Left lung (tissue), 10 donors: ENCODE data around the gene TRIM66. TPM values are rescaled to one million over a fixed set of nuclear protein-coding genes. Genes with fewer than 3 reads are reported as not detected.

Experiments used
- ATAC-seq: fragments of 200-7000 bp; cut with Tn5 transposase; one replicate; pipeline ENCODE4 v1.9.1; 2020; ENCODE audit warnings: moderate library complexity
- DNase-seq, 4 donors: peaks; one replicate each; pipeline ENCODE4 v3.0.0-alpha.2; 2013 to 2020
- H3K27ac ChIP-seq, 2 donors: fragments of 200-600 bp; sonication (generic) in 1 of 2; one replicate each; pipeline versions ENCODE4 v1.5.0 to v1.8.0; 2020 to 2021
- H3K27me3 ChIP-seq, 2 donors: fragments of 200-600 bp; sonication (generic) in 1 of 2; one replicate each; pipeline versions ENCODE4 v1.5.0 to v1.8.0; 2020 to 2021
- H3K36me3 ChIP-seq, 2 donors: fragments of 200-600 bp; sonication (generic) in 1 of 2; one replicate each; pipeline versions ENCODE4 v1.5.0 to v1.8.0; 2020 to 2021
- H3K4me1 ChIP-seq, 2 donors: fragments of 200-600 bp; one replicate each; pipeline ENCODE4 v1.8.0; 2021
- H3K4me3 ChIP-seq, 2 donors: fragments of 200-600 bp; sonication (generic) in 1 of 2; one replicate each; pipeline versions ENCODE4 v1.5.0 to v1.8.0; 2020 to 2021; ENCODE audit warnings: mild to moderate bottlenecking in 1 of 2
- H3K9me3 ChIP-seq, 2 donors: fragments of 200-600 bp; sonication (generic) in 1 of 2; one replicate each; pipeline versions ENCODE4 v1.5.0 to v1.8.0; 2020 to 2021
- intact Hi-C, 2 donors: fragments of 100-400 bp; cut with DNase I; formaldehyde crosslinking; loops; one replicate each; pipeline versions ENCODE4 v1.11.2 to v1.14.2; 2022
- polyA plus RNA-seq, 6 donors: library from polyadenylated mRNA; unstranded; fragments of 120-200 nt; gene quantifications; one replicate each; pipeline ENCODE4 v1.2.1, GENCODE V29; 2013; ENCODE audit not compliant: insufficient read length in 6 of 6
- total RNA-seq, 2 donors: library from RNA; stranded (reverse); fragmentation: NEBNext Ultra II Directional; extraction: Animal tissue kit (Norgen Biotek cat#: 25700); gene quantifications; one replicate each; pipeline ENCODE4 v1.2.1, GENCODE V29; 2021
- TF ChIP-seq, protein P1 (sequence below), 2 donors: fragments of 200-600 bp; sonication (generic) in 1 of 2; IDR thresholded peaks; one replicate each; pipeline versions ENCODE4 v1.5.0 to v1.8.0; 2021; ENCODE audit warnings: antibody characterized with exemption in 2 of 2
- donor health status: DM: no; HTN: yes; CAD: no.
- donor health status: DM: no; HTN: no; CAD: no.

The TRIM66 gene
- total and polyA plus RNA-seq, 8 donors = 6.8 to 14.3 (median 11.9) TPM

- Histone ChIP-seq H3K9me3 (no peaks in the 10 kb centered on the region), H3K36me3 (no peaks in the 10 kb centered on the region), H3K27me3 (peaks cover 0 to 29% of the 10 kb centered on the region in 2 donors), H3K4me1 (peaks cover 3 to 16% of the 10 kb centered on the region in 2 donors), H3K27ac (peak within 1 kb of the TSS in 1 of 2 donors; percentile 24), H3K4me3 (peak within 1 kb of the TSS; percentile 50 to 52)
- intact Hi-C loops = no loop called here
- DNase-seq (peak; percentile 24 to 91 (median 57)), ATAC-seq (peak; percentile 96)
- TF ChIP-seq, protein P1, sequence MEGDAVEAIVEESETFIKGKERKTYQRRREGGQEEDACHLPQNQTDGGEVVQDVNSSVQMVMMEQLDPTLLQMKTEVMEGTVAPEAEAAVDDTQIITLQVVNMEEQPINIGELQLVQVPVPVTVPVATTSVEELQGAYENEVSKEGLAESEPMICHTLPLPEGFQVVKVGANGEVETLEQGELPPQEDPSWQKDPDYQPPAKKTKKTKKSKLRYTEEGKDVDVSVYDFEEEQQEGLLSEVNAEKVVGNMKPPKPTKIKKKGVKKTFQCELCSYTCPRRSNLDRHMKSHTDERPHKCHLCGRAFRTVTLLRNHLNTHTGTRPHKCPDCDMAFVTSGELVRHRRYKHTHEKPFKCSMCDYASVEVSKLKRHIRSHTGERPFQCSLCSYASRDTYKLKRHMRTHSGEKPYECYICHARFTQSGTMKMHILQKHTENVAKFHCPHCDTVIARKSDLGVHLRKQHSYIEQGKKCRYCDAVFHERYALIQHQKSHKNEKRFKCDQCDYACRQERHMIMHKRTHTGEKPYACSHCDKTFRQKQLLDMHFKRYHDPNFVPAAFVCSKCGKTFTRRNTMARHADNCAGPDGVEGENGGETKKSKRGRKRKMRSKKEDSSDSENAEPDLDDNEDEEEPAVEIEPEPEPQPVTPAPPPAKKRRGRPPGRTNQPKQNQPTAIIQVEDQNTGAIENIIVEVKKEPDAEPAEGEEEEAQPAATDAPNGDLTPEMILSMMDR (IDR thresholded peaks at IDR 0.05) = no peak
Measured at GRCh38 chr11:8593935-8594909, 88.2 kb downstream of the TRIM66 start, which contains the start of gene STK33. STK33 (minus strand) TSS chr11:8594228; CDS start chr11:8474905, 119,323 bp downstream.

- no peaks in the 10 kb centered on the region for H3K9me3 ChIP-seq
- intact Hi-C loops = no loop called here
- peaks cover 0 to 29% of the 10 kb centered on the region in 2 donors for H3K27me3 ChIP-seq
- H3K4me3 ChIP-seq = peak overlapping the region; percentile 50 to 52
- peak overlapping the region in 1 of 2 donors; percentile 24 for H3K27ac ChIP-seq
- H3K4me1 ChIP-seq = peaks cover 3 to 16% of the 10 kb centered on the region in 2 donors
- ATAC-seq (peak; percentile 17), DNase-seq (no peak)
- H3K36me3 ChIP-seq = no peaks in the 10 kb centered on the region
- TF ChIP-seq, protein P1 (IDR thresholded peaks at IDR 0.05) = no peak
Measured at GRCh38 chr11:8593455-8593854, 89.0 kb downstream of the TRIM66 start.

GRCh38 chr11:8587915-8588314 is 94.5 kb downstream of the TRIM66 start:
- H3K27me3 ChIP-seq = peaks cover 0 to 5% of the 10 kb centered on the region in 2 donors

DNA sequence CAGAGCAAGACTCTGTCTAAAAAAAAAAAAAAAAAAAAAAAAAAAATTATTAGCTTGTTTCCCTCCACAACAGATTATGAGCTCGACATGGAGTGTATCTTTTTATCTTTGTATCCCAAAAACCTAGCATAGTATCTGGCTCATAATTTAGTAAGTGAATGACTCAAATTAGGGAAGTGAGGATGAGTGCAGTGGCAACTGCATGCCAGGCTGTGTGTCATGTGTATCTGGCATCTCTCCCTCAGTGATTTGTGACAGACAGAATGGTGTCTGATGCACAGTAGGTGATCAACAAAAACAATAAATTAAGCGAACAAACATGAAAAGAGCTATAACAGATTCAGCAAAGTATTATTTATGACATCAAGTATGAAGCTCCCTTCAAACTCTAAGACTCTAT is 95.7 kb downstream of the TRIM66 start:
- Histone ChIP-seq H3K27me3 (no peaks in the 10 kb centered on the region), H3K9me3 (no peaks in the 10 kb centered on the region), H3K36me3 (no peaks in the 10 kb centered on the region), H3K27ac (no peak overlapping the region), H3K4me1 (no peaks in the 10 kb centered on the region), H3K4me3 (no peak overlapping the region)
- intact Hi-C loops = no loop called here
- TF ChIP-seq, protein P1 (IDR thresholded peaks at IDR 0.05) = no peak
- no peak for ATAC-seq
- no peak for DNase-seq

More at GRCh38 chr11:8587915-8588314, 94.5 kb downstream of the TRIM66 start:
- Histone ChIP-seq H3K9me3 (no peaks in the 10 kb centered on the region), H3K4me3 (no peak overlapping the region), H3K27ac (no peak overlapping the region), H3K4me1 (no peaks in the 10 kb centered on the region), H3K36me3 (no peaks in the 10 kb centered on the region)
- intact Hi-C loops = no loop called here
- DNase-seq (no peak), ATAC-seq (no peak)
- TF ChIP-seq, protein P1 (IDR thresholded peaks at IDR 0.05) = no peak

- TF ChIP-seq, protein P1 (IDR thresholded peaks at IDR 0.05) = no peak
Measured at GRCh38 chr11:8586184-8586583, 96.3 kb downstream of the TRIM66 start.

More at GRCh38 chr11:8586184-8586583, 96.3 kb downstream of the TRIM66 start:
- Histone ChIP-seq H3K27ac (no peak overlapping the region), H3K9me3 (no peaks in the 10 kb centered on the region), H3K4me1 (no peaks in the 10 kb centered on the region), H3K27me3 (no peaks in the 10 kb centered on the region), H3K36me3 (no peaks in the 10 kb centered on the region), H3K4me3 (no peak overlapping the region)
- intact Hi-C loops = no loop called here
- DNase-seq (no peak), ATAC-seq (no peak)
